Gastroesophageal sphincter (tissue), 4 donors: ENCODE measurements around the gene DOCK6. TPM values are rescaled to one million over a fixed set of nuclear protein-coding genes. Genes with fewer than 3 reads are reported as not detected.
A peak's percentile ranks its signal among the peaks of the same experiment; 100 is the strongest.

Experiments used
- ATAC-seq: fragments of 150-250 bp; one replicate; pipeline ENCODE4 v1.9.1; 2016; ENCODE audit warnings: mild to moderate bottlenecking, moderate library complexity
- H3K27ac ChIP-seq, 4 donors: fragments of 200-600 bp; sonication (generic) in 3 of 4; 1 replicate in 3 of 4; 2 replicates in 1 of 4; pipeline ENCODE4 v1.5.1; 2016 to 2019
- H3K27me3 ChIP-seq: fragments of 200-600 bp; sonication (generic); one replicate; pipeline ENCODE4 v1.5.1; 2019
- H3K36me3 ChIP-seq, 2 donors: fragments of 200-600 bp; sonication (generic); one replicate each; pipeline ENCODE4 v1.5.1; 2019; ENCODE audit warnings: control low read depth in 1 of 2
- H3K4me1 ChIP-seq, 3 donors: fragments of 200-600 bp; sonication (generic); 1 replicate in 2 of 3; 2 replicates in 1 of 3; pipeline ENCODE4 v1.5.1; 2016 to 2019; ENCODE audit warnings: control low read depth in 2 of 3
- H3K4me3 ChIP-seq, 2 donors: fragments of 200-600 bp; sonication (generic); one replicate each; pipeline ENCODE4 v1.5.1; 2019; ENCODE audit warnings: mild to moderate bottlenecking in 1 of 2, moderate library complexity in 1 of 2
- H3K9me3 ChIP-seq, 3 donors: fragments of 200-600 bp; sonication (generic); one replicate each; pipeline ENCODE4 v1.5.1; 2017 to 2019; ENCODE audit warnings: control low read depth in 2 of 3
- CTCF ChIP-seq, 4 experiments: fragments of 200-600 bp in 2 of 4; fragments of 450-650 bp in 2 of 4; sonication (generic) in 1 of 4; IDR thresholded peaks; one replicate each; pipeline ENCODE4 v1.5.1; 2017 to 2019; ENCODE audit warnings: antibody characterized with exemption in 4 of 4, mild to moderate bottlenecking in 2 of 4, moderate library complexity in 2 of 4
- EP300 ChIP-seq: sonication (generic); formaldehyde crosslinking; IDR thresholded peaks from one replicate; pipeline ENCODE4 v1.6.1; 2017; ENCODE audit warnings: antibody characterized with exemption, mild to moderate bottlenecking
- POLR2A ChIP-seq, 2 donors: fragments of 450-650 bp; IDR thresholded peaks; one replicate each; pipeline ENCODE4 v1.6.1; 2017; ENCODE audit warnings: antibody characterized with exemption in 2 of 2, mild to moderate bottlenecking in 2 of 2, moderate library complexity in 1 of 2
- POLR2AphosphoS5 ChIP-seq: sonication (generic); formaldehyde crosslinking; IDR thresholded peaks from one replicate; pipeline ENCODE4 v1.6.1; 2017; ENCODE audit warnings: antibody characterized with exemption
- WGBS, 2 donors: methylation state at CpG; one replicate each; pipeline ENCODE4 v1.1.5; 2018; ENCODE audit warnings: low coverage in 1 of 2; 5-methylcytosine and 5-hydroxymethylcytosine counted together
- total RNA-seq, 4 donors: library from RNA; depleted of rRNA; stranded (reverse); fragments of >200 nt; gene quantifications; one replicate each; pipeline ENCODE4 v1.1.0, GENCODE V29; 2016

The DOCK6 gene
- total RNA-seq, 4 donors from 2014 or later = 18.5 to 43.1 (median 29.1) TPM

- peaks cover 0 to 60% of the 10 kb centered on the region in 2 donors for H3K36me3 ChIP-seq
- TF ChIP-seq CTCF (IDR thresholded peaks at IDR 0.05) (no peak), POLR2AphosphoS5 (no peak), POLR2A (IDR thresholded peaks at IDR 0.05) (no peak), EP300 (no peak)
- WGBS, 2 donors = 51% methylated on average over 3 of the region's 68 CpGs; no CpG with 5 or more reads in 1 of the 2 donors
- H3K4me3 ChIP-seq = peak overlapping the region; percentile 0 to 86
- ATAC-seq = no peak
- peaks cover 2 to 92% (median 56%) of the 10 kb centered on the region in 3 donors for H3K4me1 ChIP-seq
- H3K27me3 ChIP-seq = no peaks in the 10 kb centered on the region
- peak overlapping the region; percentile 80 to 99 (median 96) for H3K27ac ChIP-seq
- no peaks in the 10 kb centered on the region for H3K9me3 ChIP-seq
These were observed 69.1 kb downstream of the DOCK6 start for GRCh38 chr19:11192957-11193939.

GRCh38 chr19:11191934-11192333 is 70.4 kb downstream of the DOCK6 start:
- Histone ChIP-seq H3K27ac (peak overlapping the region; percentile 19 to 99 (median 96)), H3K9me3 (no peaks in the 10 kb centered on the region), H3K27me3 (no peaks in the 10 kb centered on the region), H3K4me1 (peaks cover 2 to 97% (median 52%) of the 10 kb centered on the region in 3 donors), H3K4me3 (peak overlapping the region in 1 of 2 donors; percentile 86), H3K36me3 (peaks cover 0 to 73% of the 10 kb centered on the region in 2 donors)
- no peak for TF ChIP-seq POLR2AphosphoS5
- TF ChIP-seq EP300 = no peak
- TF ChIP-seq POLR2A (IDR thresholded peaks at IDR 0.05) = no peak
- no peak for TF ChIP-seq CTCF (IDR thresholded peaks at IDR 0.05)
- 64 to 71% methylated on average over 2 to 5 of the region's 5 CpGs for WGBS, 2 donors
- no peak for ATAC-seq

DNA sequence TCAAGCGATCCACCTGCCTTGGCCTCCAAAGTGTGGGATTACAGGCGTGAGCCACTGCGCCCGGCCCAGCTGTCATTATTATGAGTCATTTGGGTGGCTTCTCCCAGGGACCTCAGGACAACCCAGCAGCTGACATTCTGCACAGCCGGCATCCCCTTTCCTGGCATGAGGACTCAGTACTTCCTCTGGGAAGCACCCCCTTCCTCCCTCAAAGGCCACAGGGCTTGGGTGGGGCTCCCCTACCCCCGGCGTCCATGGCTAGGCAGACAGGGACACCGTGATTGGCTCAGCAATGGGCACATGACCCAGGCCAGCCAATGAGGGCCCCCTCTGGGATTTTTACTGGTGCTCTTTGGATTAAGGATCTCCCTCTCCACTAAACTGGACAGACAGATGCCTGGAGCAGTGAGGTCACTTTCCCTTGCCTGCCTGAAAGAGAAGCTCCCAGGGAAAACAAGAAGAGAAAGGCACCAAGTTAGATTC is 71.0 kb downstream of the DOCK6 start:
- Histone ChIP-seq H3K4me1 (peaks cover 2 to 100% (median 53%) of the 10 kb centered on the region in 3 donors), H3K9me3 (no peaks in the 10 kb centered on the region), H3K4me3 (peak overlapping the region in 1 of 2 donors; percentile 86), H3K27ac (peak overlapping the region; percentile 19 to 99 (median 96)), H3K36me3 (peaks cover 0 to 79% of the 10 kb centered on the region in 2 donors), H3K27me3 (no peaks in the 10 kb centered on the region)
- 0% methylated on average over 2 of the region's 8 CpGs; no CpG with 5 or more reads in 1 of the 2 donors for WGBS, 2 donors
- ATAC-seq = peak; percentile 78
- TF ChIP-seq POLR2A (IDR thresholded peaks at IDR 0.05) (peak in 1 of 2 donors; percentile 31), CTCF (IDR thresholded peaks at IDR 0.05) (no peak), EP300 (no peak), POLR2AphosphoS5 (peak; percentile 91)

- Histone ChIP-seq H3K4me3 (peak overlapping the region in 1 of 2 donors; percentile 86), H3K9me3 (no peaks in the 10 kb centered on the region), H3K4me1 (peaks cover 2 to 100% (median 57%) of the 10 kb centered on the region in 3 donors), H3K36me3 (peaks cover 0 to 87% of the 10 kb centered on the region in 2 donors), H3K27me3 (no peaks in the 10 kb centered on the region), H3K27ac (peak overlapping the region; percentile 19 to 99 (median 96))
- 45 to 71% methylated on average over 4 to 6 of the region's 8 CpGs for WGBS, 2 donors
- ATAC-seq = no peak
- no peak for TF ChIP-seq EP300
- TF ChIP-seq POLR2A (IDR thresholded peaks at IDR 0.05) = no peak
- no peak for TF ChIP-seq POLR2AphosphoS5
- no peak for TF ChIP-seq CTCF (IDR thresholded peaks at IDR 0.05)
These were observed 71.8 kb downstream of the DOCK6 start for GRCh38 chr19:11190501-11190900.
